H1 (cell line): ENCODE data around the gene ENTREP3. TPM values are rescaled to one million over a fixed set of nuclear protein-coding genes. Genes with fewer than 3 reads are reported as not detected.

Source experiments
- CTCF ChIA-PET: fragments of 300-600 bp; sonication (Branson Sonifier 250); formaldehyde crosslinking; loops from one replicate; lab custom pipeline; 2021; ENCODE audit not compliant: partially characterized antibody; lab: Charles Lee
- POLR2A ChIA-PET: fragments of 300-600 bp; sonication (Branson Sonifier 250); formaldehyde crosslinking; loops from one replicate; lab custom pipeline; 2021; ENCODE audit warnings: inconsistent platforms; ENCODE audit not compliant: partially characterized antibody; lab: Charles Lee
- DNase-seq, 2 experiments: peaks; one replicate each; pipeline versions ENCODE4 v3.0.0 to v3.0.0-alpha.2; 2010 to 2022; ENCODE audit warnings: low spot score in 2 of 2, low read depth in 1 of 2, mixed read lengths in 1 of 2
- FAIRE-seq: peaks from 2 replicates; lab custom pipeline; 2011; peaks lifted over from hg19 to GRCh38; lab: Jason Lieb, UNC
- H2AFZ ChIP-seq: 2 replicates; pipeline ENCODE4 v1.8.1; 2012; ENCODE audit warnings: low read length, inconsistent platforms
- H2AK5ac ChIP-seq: 2 replicates; pipeline ENCODE4 v1.6.1; 2013; ENCODE audit warnings: low read depth, low read length
- H2BK120ac ChIP-seq: replicated peaks from 2 replicates; pipeline ENCODE3; 2013; ENCODE audit warnings: low read depth, low read length, inconsistent platforms
- H2BK12ac ChIP-seq: 2 replicates; pipeline ENCODE4 v1.6.1; 2013; ENCODE audit warnings: low read depth, low read length
- H2BK15ac ChIP-seq: 2 replicates; pipeline ENCODE4 v1.6.1; 2013; ENCODE audit warnings: low read length
- H2BK20ac ChIP-seq: 2 replicates; pipeline ENCODE4 v1.6.1; 2013; ENCODE audit warnings: low read length
- H2BK5ac ChIP-seq: 2 replicates; pipeline ENCODE4 v1.6.1; 2013; ENCODE audit warnings: low read depth, low read length
- H3K14ac ChIP-seq: 2 replicates; pipeline ENCODE4 v1.6.1; 2013; ENCODE audit warnings: inconsistent platforms; ENCODE audit not compliant: insufficient read length
- H3K18ac ChIP-seq: 2 replicates; pipeline ENCODE4 v1.6.1; 2013; ENCODE audit warnings: low read length; ENCODE audit errors: extremely low read depth
- H3K23ac ChIP-seq: 2 replicates; pipeline ENCODE4 v1.6.1; 2013; ENCODE audit warnings: inconsistent platforms; ENCODE audit not compliant: insufficient read length
- H3K23me2 ChIP-seq: 2 replicates; pipeline ENCODE4 v1.6.1; 2013; ENCODE audit warnings: low read depth, low read length
- H3K27ac ChIP-seq: 2 replicates; pipeline ENCODE4 v1.6.1; 2011; ENCODE audit warnings: low read depth, low read length, inconsistent platforms
- H3K27me3 ChIP-seq, 4 experiments: replicated peaks in 1 of 4; 1 replicate in 1 of 4; 2 replicates in 3 of 4; pipeline versions ENCODE4 v1.6.1 to v1.8.1; 2011 to 2013; ENCODE audit warnings: low read length in 3 of 4, mild to moderate bottlenecking in 3 of 4, inconsistent platforms in 2 of 4, mixed read lengths in 2 of 4, moderate library complexity in 1 of 4; ENCODE audit not compliant: control insufficient read depth in 3 of 4, insufficient read depth in 3 of 4; ENCODE audit errors: extremely low read depth in 1 of 4
- H3K36me3 ChIP-seq, 4 experiments: 2 replicates each; pipeline versions ENCODE4 v1.6.1 to v1.8.1; 2011 to 2013; ENCODE audit warnings: mild to moderate bottlenecking in 4 of 4, low read length in 3 of 4, moderate library complexity in 2 of 4, control low read depth in 1 of 4, inconsistent platforms in 1 of 4; ENCODE audit not compliant: insufficient read depth in 4 of 4, control insufficient read depth in 2 of 4
- H3K4ac ChIP-seq: replicated peaks from 2 replicates; pipeline ENCODE3; 2013; ENCODE audit warnings: low read length, low read depth, mixed read lengths, inconsistent platforms; ENCODE audit not compliant: insufficient read length
- H3K4me1 ChIP-seq, 4 experiments: replicated peaks in 1 of 4; 1 replicate in 1 of 4; 2 replicates in 3 of 4; pipeline versions ENCODE4 v1.6.1 to v1.8.1; 2011 to 2013; ENCODE audit warnings: low read length in 3 of 4, inconsistent platforms in 2 of 4, mixed read lengths in 1 of 4; ENCODE audit not compliant: insufficient read depth in 4 of 4, control insufficient read depth in 3 of 4
- H3K4me2 ChIP-seq, 2 experiments: 2 replicates each; pipeline versions ENCODE4 v1.6.1 to v1.8.1; 2011 to 2013; ENCODE audit warnings: low read depth in 2 of 2, low read length in 2 of 2, control low read depth in 1 of 2, inconsistent platforms in 1 of 2, mild to moderate bottlenecking in 1 of 2; ENCODE audit not compliant: insufficient read depth in 1 of 2
- H3K4me3 ChIP-seq, 4 experiments: fragments of 200-600, 300-600 bp in 1 of 4; sonication (generic), shearing (Covaris generic), sonication (Bioruptor Twin) in 1 of 4; 2 replicates each; pipeline versions ENCODE4 v1.5.1 to v1.8.1; 2011 to 2016; ENCODE audit warnings: low read length in 4 of 4, low read depth in 3 of 4, control low read depth in 2 of 4, inconsistent platforms in 2 of 4, mild to moderate bottlenecking in 2 of 4, mixed read lengths in 1 of 4, moderate library complexity in 1 of 4; ENCODE audit not compliant: insufficient read depth in 2 of 4; ENCODE audit errors: extremely low read depth in 1 of 4
- H3K56ac ChIP-seq: replicated peaks from 2 replicates; pipeline ENCODE3; 2013; ENCODE audit warnings: low read depth, mild to moderate bottlenecking, mixed read lengths, low read length, inconsistent platforms; ENCODE audit not compliant: insufficient read length
- H3K79me1 ChIP-seq: 2 replicates; pipeline ENCODE4 v1.6.1; 2013; ENCODE audit warnings: low read depth, low read length, control low read depth
- H3K79me2 ChIP-seq, 2 experiments: 2 replicates each; pipeline versions ENCODE4 v1.6.1 to v1.8.1; 2012 to 2013; ENCODE audit warnings: low read length in 2 of 2, mild to moderate bottlenecking in 2 of 2, inconsistent platforms in 1 of 2; ENCODE audit not compliant: insufficient read depth in 2 of 2, control insufficient read depth in 1 of 2
- H3K9ac ChIP-seq, 4 experiments: replicated peaks in 1 of 4; 1 replicate in 1 of 4; 2 replicates in 3 of 4; pipeline versions ENCODE4 v1.6.1 to v1.8.1; 2011 to 2013; ENCODE audit warnings: low read depth in 3 of 4, low read length in 3 of 4, control low read depth in 2 of 4, mild to moderate bottlenecking in 2 of 4, moderate library complexity in 2 of 4, inconsistent platforms in 1 of 4; ENCODE audit errors: extremely low read depth in 1 of 4
- H3K9me3 ChIP-seq, 2 experiments: 2 replicates each; pipeline versions ENCODE4 v1.6.1 to v1.8.1; 2012 to 2013; ENCODE audit warnings: mild to moderate bottlenecking in 2 of 2, moderate library complexity in 2 of 2, control low read depth in 1 of 2, inconsistent platforms in 1 of 2, low read depth in 1 of 2, low read length in 1 of 2, mixed read lengths in 1 of 2; ENCODE audit not compliant: insufficient read depth in 2 of 2
- H4K20me1 ChIP-seq, 2 experiments: replicated peaks in 1 of 2; 2 replicates each; pipeline versions ENCODE3 to v1.8.1; 2011 to 2013; ENCODE audit warnings: inconsistent platforms in 2 of 2, low read length in 2 of 2, mild to moderate bottlenecking in 1 of 2; ENCODE audit not compliant: insufficient read depth in 2 of 2, control insufficient read depth in 1 of 2
- H4K5ac ChIP-seq: 2 replicates; pipeline ENCODE4 v1.6.1; 2013; ENCODE audit warnings: low read length, low read depth, mixed read lengths, inconsistent platforms; ENCODE audit not compliant: insufficient read length
- H4K8ac ChIP-seq: 2 replicates; pipeline ENCODE4 v1.8.0; 2013; ENCODE audit warnings: mild to moderate bottlenecking, moderate library complexity, low read length, inconsistent platforms; ENCODE audit not compliant: insufficient read depth; ENCODE audit errors: extremely low read depth
- H4K91ac ChIP-seq: replicated peaks from 2 replicates; pipeline ENCODE3; 2013; ENCODE audit warnings: low read length, mixed read lengths, inconsistent platforms; ENCODE audit not compliant: insufficient read length
- ASH2L ChIP-seq: fragments of 200-600, 300-600 bp; sonication (generic); IDR thresholded peaks from one replicate; pipeline ENCODE4 v1.7.1; 2017; ENCODE audit warnings: low read length
- CBX8 ChIP-seq: fragments of 300-800, 300-1000 bp; sonication (generic); IDR thresholded peaks from 2 replicates; pipeline ENCODE4 v1.7.1; 2016; ENCODE audit warnings: low read depth, low read length, borderline replicate concordance
- KDM5A ChIP-seq: fragments of 200-600 bp; IDR thresholded peaks from 2 replicates; pipeline ENCODE4 v1.7.1; 2012; ENCODE audit warnings: mild to moderate bottlenecking, low read length, inconsistent platforms, mixed read lengths
- PHF8 ChIP-seq: fragments of 200-600 bp; sonication (generic); conservative IDR thresholded peaks from 2 replicates; pipeline ENCODE4 v1.7.1; 2012; ENCODE audit warnings: low read depth, mild to moderate bottlenecking, inconsistent platforms, low read length, moderate library complexity
- POLR2A ChIP-seq, 2 experiments: IDR thresholded peaks; 1 replicate in 1 of 2; 2 replicates in 1 of 2; pipeline ENCODE4 v1.6.1; 2011; ENCODE audit warnings: low read depth in 2 of 2, low read length in 2 of 2, mild to moderate bottlenecking in 2 of 2; ENCODE audit errors: control extremely low read depth in 1 of 2
- POLR2AphosphoS5 ChIP-seq: IDR thresholded peaks from 2 replicates; pipeline ENCODE4 v1.6.1; 2011; ENCODE audit warnings: low read depth, low read length
- RAD21 ChIP-seq, 2 experiments: IDR thresholded peaks in 1 of 2; conservative IDR thresholded peaks in 1 of 2; 2 replicates each; pipeline ENCODE4 v1.6.1; 2011; ENCODE audit warnings: low read depth in 2 of 2, low read length in 2 of 2, improper control_type of control experiment in 1 of 2, inconsistent platforms in 1 of 2, mild to moderate bottlenecking in 1 of 2, moderate library complexity in 1 of 2
- SP4 ChIP-seq: IDR thresholded peaks from 2 replicates; pipeline ENCODE4 v1.6.1; 2012; ENCODE audit warnings: low read length, inconsistent platforms
- YY1 ChIP-seq: IDR thresholded peaks from 2 replicates; pipeline ENCODE4 v1.6.1; 2011; ENCODE audit warnings: low read depth, mild to moderate bottlenecking, low read length
- WGBS, 2 experiments: shearing (Covaris generic) in 1 of 2; methylation state at CpG; one replicate each; pipeline versions ENCODE4 v1.1.6 to v1.1.7; 2013 to 2015; ENCODE audit warnings: low lambda C conversion rate in 2 of 2, mixed read lengths in 2 of 2, inconsistent platforms in 1 of 2, low coverage in 1 of 2, missing lambda C conversion rate in 1 of 2; ENCODE audit not compliant: insufficient replicate concordance in 2 of 2, insufficient coverage in 1 of 2, insufficient read length in 1 of 2; ENCODE audit errors: extremely low coverage in 1 of 2, missing lambda C conversion rate in 1 of 2; 5-methylcytosine and 5-hydroxymethylcytosine counted together
- polyA plus RNA-seq, 7 experiments: library from polyadenylated mRNA; depleted of rRNA in 3 of 7; stranded (reverse) in 5 of 7; unstranded in 2 of 7; fragments of >200 nt in 5 of 7; fragments of 200-250 nt in 2 of 7; gene quantifications; 1 replicate in 5 of 7; 2 replicates in 1 of 7; 4 replicates in 1 of 7; pipeline versions ENCODE4 v1.2.1 to v1.2.3, GENCODE V29; 2011 to 2013; ENCODE audit warnings: missing spikeins in 2 of 7, mixed read lengths in 2 of 7
- total RNA-seq: library from RNA; stranded (reverse); fragmentation: NEBNext Ultra II Directional; extraction: Animal tissue kit (Norgen Biotek cat#: 25700); gene quantifications from 2 replicates; pipeline ENCODE4 v1.2.1, GENCODE V29; 2021
- TF ChIP-seq, protein P1 (sequence below), 3 experiments: IDR thresholded peaks; 1 replicate in 2 of 3; 2 replicates in 1 of 3; pipeline versions ENCODE4 v1.5.1 to v1.6.1; 2011; ENCODE audit warnings: low read length in 3 of 3, mild to moderate bottlenecking in 3 of 3, inconsistent platforms in 2 of 3, low read depth in 1 of 3, moderate library complexity in 1 of 3; ENCODE audit not compliant: insufficient read depth in 1 of 3; ENCODE audit errors: control extremely low read depth in 1 of 3

ENTREP3 gene
- total and polyA plus RNA-seq, 2 of the 8 experiments (the other 6 are each of a cell fraction or from before 2014, with no cell fraction given), result 22.8 to 52.2 TPM

DNA sequence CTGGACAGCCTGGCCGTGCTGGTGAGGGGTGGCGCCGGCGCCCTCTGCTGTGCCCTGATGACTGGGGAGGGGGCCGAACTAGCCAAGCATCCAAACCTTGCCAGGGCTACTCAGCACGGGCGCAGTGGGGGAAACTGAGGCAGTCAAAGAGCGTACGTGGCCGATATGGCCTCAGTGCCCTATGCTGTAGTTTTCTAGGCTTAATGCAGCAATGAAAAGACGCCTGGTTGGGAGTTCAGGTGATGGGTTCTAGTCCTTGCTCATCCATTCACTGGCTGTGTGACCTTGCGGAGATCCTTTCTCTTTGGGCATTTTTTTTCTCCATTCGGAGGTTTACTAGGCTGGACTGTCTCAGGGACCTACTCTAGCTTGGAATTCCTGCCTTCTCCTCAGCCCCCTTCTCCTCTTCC lies 46.0 kb downstream of the ENTREP3 start:
- TF ChIP-seq PHF8 (peak; percentile 79), YY1 (no peak), POLR2A (IDR thresholded peaks at IDR 0.05; ENCODE audit: control extremely low read depth in 1 of 2, low read depth in 2 of 2, low read length in 2 of 2) (peak in 1 of 2 experiments; percentile 2; a peak in 1 of 3 replicates), RAD21 (IDR thresholded peaks at IDR 0.05 in 1 of 2, conservative IDR thresholded peaks at IDR 0.05 in 1 of 2; ENCODE audit: low read depth in 2 of 2, low read length in 2 of 2) (peak in 1 of 2 experiments; percentile 3; a peak in 1 of 4 replicates), POLR2AphosphoS5 (peak; percentile 36; the same call in 1 of the 2 replicates), SP4 (no peak), CBX8 (no peak), KDM5A (peak; percentile 95; the same call in 1 of the 2 replicates), ASH2L (peak; percentile 35)
- TF ChIP-seq, protein P1, sequence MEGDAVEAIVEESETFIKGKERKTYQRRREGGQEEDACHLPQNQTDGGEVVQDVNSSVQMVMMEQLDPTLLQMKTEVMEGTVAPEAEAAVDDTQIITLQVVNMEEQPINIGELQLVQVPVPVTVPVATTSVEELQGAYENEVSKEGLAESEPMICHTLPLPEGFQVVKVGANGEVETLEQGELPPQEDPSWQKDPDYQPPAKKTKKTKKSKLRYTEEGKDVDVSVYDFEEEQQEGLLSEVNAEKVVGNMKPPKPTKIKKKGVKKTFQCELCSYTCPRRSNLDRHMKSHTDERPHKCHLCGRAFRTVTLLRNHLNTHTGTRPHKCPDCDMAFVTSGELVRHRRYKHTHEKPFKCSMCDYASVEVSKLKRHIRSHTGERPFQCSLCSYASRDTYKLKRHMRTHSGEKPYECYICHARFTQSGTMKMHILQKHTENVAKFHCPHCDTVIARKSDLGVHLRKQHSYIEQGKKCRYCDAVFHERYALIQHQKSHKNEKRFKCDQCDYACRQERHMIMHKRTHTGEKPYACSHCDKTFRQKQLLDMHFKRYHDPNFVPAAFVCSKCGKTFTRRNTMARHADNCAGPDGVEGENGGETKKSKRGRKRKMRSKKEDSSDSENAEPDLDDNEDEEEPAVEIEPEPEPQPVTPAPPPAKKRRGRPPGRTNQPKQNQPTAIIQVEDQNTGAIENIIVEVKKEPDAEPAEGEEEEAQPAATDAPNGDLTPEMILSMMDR (IDR thresholded peaks at IDR 0.05; ENCODE audit: control extremely low read depth in 1 of 3, insufficient read depth in 1 of 3, low read depth in 1 of 3, low read length in 3 of 3), result peak in 1 of 3 experiments; percentile 1; a peak in 1 of 4 replicates
- peaks cover 17% of the 10 kb centered on the region for H3K23me2 ChIP-seq
- peak overlapping the region; percentile 85 for H3K27ac ChIP-seq
- H4K20me1 ChIP-seq, result peaks cover 0 to 4% of the 10 kb centered on the region in 2 experiments
- DNase-seq, result no peak
- no peaks in the 10 kb centered on the region for H3K79me1 ChIP-seq
- ChIA-PET CTCF (interaction anchor here (1.1 to 5.7 kb wide), 7 partner anchors 16 to 124 kb away, joined by 3 to 62 read pairs (median 5); no protein-coding TSS in a partner anchor), POLR2A (interaction anchor here (0.7 to 19.4 kb wide), 13 partner anchors 8 to 114 kb away, joined by 3 to 512 read pairs (median 6); partner anchors contain the start of genes KRTCAP2, SCAMP3 and TRIM46)
- H3K56ac ChIP-seq, result no peak overlapping the region
- peak overlapping the region; percentile 91 for H2BK5ac ChIP-seq
- peak overlapping the region; percentile 99; the same call in 1 of the 2 replicates for H4K8ac ChIP-seq
- peak overlapping the region; percentile 59; the same call in 1 of the 2 replicates for H2AFZ ChIP-seq
- peaks cover 0 to 7% (median 2%) of the 10 kb centered on the region in 4 experiments; a peak in 2 of 8 replicates for H3K36me3 ChIP-seq
- peaks cover 3 to 20% (median 12%) of the 10 kb centered on the region in 4 experiments for H3K4me1 ChIP-seq
- FAIRE-seq, result no peak
- H3K23ac ChIP-seq, result no peak overlapping the region
- no peak overlapping the region for H2AK5ac ChIP-seq
- no peak overlapping the region for H2BK15ac ChIP-seq
- H3K79me2 ChIP-seq, result no peaks in the 10 kb centered on the region
- peak overlapping the region; percentile 80 to 94 (median 86) for H3K9ac ChIP-seq
- H3K4ac ChIP-seq, result no peak overlapping the region
- H3K18ac ChIP-seq, result peak overlapping the region; percentile 78
- H3K9me3 ChIP-seq, result no peaks in the 10 kb centered on the region
- H3K4me2 ChIP-seq, result peak overlapping the region; percentile 91 to 99
- peak overlapping the region; percentile 86 to 95 (median 94) for H3K4me3 ChIP-seq
- H3K27me3 ChIP-seq, result peaks cover 0 to 3% (median 0%) of the 10 kb centered on the region in 4 experiments; a peak in 2 of 7 replicates
- H3K14ac ChIP-seq, result no peak overlapping the region
- peak overlapping the region; percentile 29 for H4K91ac ChIP-seq
- H4K5ac ChIP-seq, result peak overlapping the region; percentile 7
- 2% methylated on average over 13 of the region's 13 CpGs; no CpG with 5 or more reads in 1 of the 2 experiments for WGBS, 2 experiments
- H2BK20ac ChIP-seq, result no peak overlapping the region
- H2BK120ac ChIP-seq, result no peak overlapping the region
- no peak overlapping the region for H2BK12ac ChIP-seq
